K562 (cell line): ENCODE measurements around the gene KCNJ10. TPM values are rescaled to one million over a fixed set of nuclear protein-coding genes. Genes with fewer than 3 reads are reported as not detected.

Experiments used
- ATAC-seq: fragments of 200-7000 bp; cut with Tn5 transposase; 3 replicates; pipeline ENCODE4 v1.9.1; 2020; ENCODE audit warnings: moderate library complexity
- BruUV-seq: library from RNA; stranded (reverse); fragments of 400-500 nt; replicated peaks from 2 replicates; lab custom pipeline; 2021; lab: Mats Ljungman, UMichigan
- CTCF ChIA-PET: fragments of 300-600 bp; formaldehyde crosslinking; extraction: SDS; loops from one replicate; lab custom pipeline; 2021; ENCODE audit warnings: low intra/inter-chr PET ratio; lab: Yijun Ruan, JAX
- POLR2A ChIA-PET: fragments of 300-600, 350-650 bp; sonication (Branson Sonifier 250); formaldehyde crosslinking; extraction: SDS; loops from one replicate; lab custom pipeline; 2021; ENCODE audit warnings: antibody characterized with exemption, inconsistent platforms; lab: Yijun Ruan, JAX
- DNase-seq, 4 experiments: peaks; one replicate each; pipeline versions ENCODE4 v3.0.0 to v3.0.0-alpha.2; 2011 to 2018; ENCODE audit warnings: low spot score in 3 of 4, mixed read lengths in 3 of 4; ENCODE audit errors: extremely low read depth in 1 of 4
- FAIRE-seq: peaks from 2 replicates; lab custom pipeline; 2011; peaks lifted over from hg19 to GRCh38; lab: Jason Lieb, UNC
- H2AFZ ChIP-seq: 2 replicates; pipeline ENCODE4 v1.6.0; 2011; ENCODE audit warnings: low read depth, low read length, control low read depth, inconsistent platforms
- H3K27ac ChIP-seq: fragments of 200-600 bp; 3 replicates; pipeline ENCODE4 v1.8.0; 2011; ENCODE audit warnings: low read depth, mild to moderate bottlenecking, control low read depth, inconsistent platforms, low read length, moderate library complexity, mixed read lengths; ENCODE audit errors: extremely low read depth
- H3K27me3 ChIP-seq, 2 experiments: fragments of 300-600 bp in 1 of 2; 2 replicates in 1 of 2; 3 replicates in 1 of 2; pipeline versions ENCODE4 v1.6.0 to v1.8.0; 2011; ENCODE audit warnings: inconsistent platforms in 2 of 2, low read length in 2 of 2, mild to moderate bottlenecking in 1 of 2, mixed read lengths in 1 of 2, moderate library complexity in 1 of 2; ENCODE audit not compliant: control insufficient read depth in 2 of 2, insufficient read depth in 2 of 2
- H3K36me3 ChIP-seq: fragments of 300-600 bp; 3 replicates; pipeline ENCODE4 v1.8.0; 2011; ENCODE audit warnings: mild to moderate bottlenecking, low read length, inconsistent platforms; ENCODE audit not compliant: control insufficient read depth, insufficient read depth
- H3K4me1 ChIP-seq, 2 experiments: fragments of 200-600 bp in 1 of 2; replicated peaks in 1 of 2; 2 replicates in 1 of 2; 3 replicates in 1 of 2; pipeline versions ENCODE4 v1.5.1 to v1.8.0; 2011; ENCODE audit warnings: inconsistent platforms in 2 of 2, low read length in 2 of 2, mild to moderate bottlenecking in 1 of 2, mixed read lengths in 1 of 2, moderate library complexity in 1 of 2; ENCODE audit not compliant: control insufficient read depth in 2 of 2, insufficient read depth in 2 of 2
- H3K4me2 ChIP-seq: 2 replicates; pipeline ENCODE4 v1.6.1; 2011; ENCODE audit warnings: low read length, control low read depth, inconsistent platforms, mixed read lengths; ENCODE audit not compliant: insufficient read depth
- H3K4me3 ChIP-seq: fragments of 200-600 bp; sonication (generic), shearing (Covaris generic); 2 replicates; pipeline ENCODE4 v1.5.1; 2016; ENCODE audit warnings: control low read depth, inconsistent platforms
- H3K79me2 ChIP-seq: fragments of 200-600 bp; 3 replicates; pipeline ENCODE4 v1.8.0; 2011; ENCODE audit warnings: low read length, inconsistent platforms; ENCODE audit not compliant: control insufficient read depth, insufficient read depth
- H3K9ac ChIP-seq, 2 experiments: 2 replicates each; pipeline versions ENCODE4 v1.6.0 to v1.6.1; 2011; ENCODE audit warnings: low read depth in 2 of 2, low read length in 2 of 2, control low read depth in 1 of 2, inconsistent platforms in 1 of 2, mild to moderate bottlenecking in 1 of 2, mixed read lengths in 1 of 2; ENCODE audit not compliant: insufficient read depth in 1 of 2
- H3K9me1 ChIP-seq: one replicate; pipeline ENCODE4 v1.6.0; 2011; ENCODE audit warnings: inconsistent platforms, mild to moderate bottlenecking, low read length, moderate library complexity; ENCODE audit not compliant: control insufficient read depth, insufficient read depth
- H3K9me3 ChIP-seq: replicated peaks from 2 replicates; pipeline ENCODE4 v1.5.1; 2011; ENCODE audit warnings: low read depth, low read length, inconsistent platforms; ENCODE audit not compliant: control insufficient read depth, insufficient read depth
- H4K20me1 ChIP-seq: replicated peaks from 2 replicates; pipeline ENCODE4 v1.6.1; 2011; ENCODE audit warnings: low read length, inconsistent platforms, mixed read lengths; ENCODE audit not compliant: control insufficient read depth, insufficient read depth
- ERF ChIP-seq: fragments of 450-650 bp; formaldehyde crosslinking; IDR thresholded peaks from 2 replicates; pipeline ENCODE4 v1.4.0; 2020; ENCODE audit warnings: mild to moderate bottlenecking, mixed read lengths
- MEIS2 ChIP-seq: fragments of 450-650 bp; IDR thresholded peaks from 2 replicates; pipeline ENCODE4 v1.6.1; 2014; ENCODE audit warnings: mild to moderate bottlenecking; ENCODE audit not compliant: partially characterized antibody
- PBX2 ChIP-seq, 2 experiments: IDR thresholded peaks in 1 of 2; conservative IDR thresholded peaks in 1 of 2; 2 replicates each; pipeline ENCODE4 v1.6.1; 2016; ENCODE audit warnings: low read depth in 2 of 2, mild to moderate bottlenecking in 1 of 2, missing compliant biosample characterization in 1 of 2, missing genetic modification characterization in 1 of 2, moderate library complexity in 1 of 2
- WGBS: fragments of 100-300 bp; shearing (Covaris generic); methylation state at CpG from one replicate; pipeline ENCODE4 v1.1.6; 2016; ENCODE audit warnings: low coverage, mixed read lengths; ENCODE audit not compliant: insufficient coverage; ENCODE audit errors: missing lambda C conversion rate; 5-methylcytosine and 5-hydroxymethylcytosine counted together
- in situ Hi-C: fragments of 300-500 bp; cut with MboI; formaldehyde crosslinking; loops from 4 replicates; pipeline ENCODE4 v1.15.0; 2018; ENCODE audit warnings: inconsistent platforms, mixed read lengths
- intact Hi-C: fragments of 100-400 bp; cut with micrococcal nuclease; formaldehyde crosslinking; loops from 2 replicates; pipeline ENCODE4 v1.14.2; 2022
- polyA plus RNA-seq, 8 experiments: library from polyadenylated mRNA; depleted of rRNA in 4 of 8; stranded (reverse) in 5 of 8; unstranded in 3 of 8; fragments of >200 nt; fragmentation: Nextera tagmentation in 2 of 8; fragmentation: Illumina TruSeq in 1 of 8; extraction: Ambion mirVana in 2 of 8; extraction: Trizol in 1 of 8; gene quantifications; 2 replicates each; pipeline versions ENCODE4 v1.2.1 to v1.2.3, GENCODE V29; 2011 to 2014; ENCODE audit warnings: inconsistent platforms in 1 of 8, missing spikeins in 1 of 8
- total RNA-seq, 7 experiments: library from RNA; depleted of rRNA in 6 of 7; stranded (reverse); fragments of >200 nt in 6 of 7; fragmentation: Illumina TruSeq in 2 of 7; extraction: Trizol in 2 of 7; gene quantifications; 2 replicates each; pipeline versions ENCODE4 v1.2.1 to v1.2.3, GENCODE V29; 2011 to 2021; ENCODE audit warnings: low replicate concordance in 1 of 7

The KCNJ10 gene
- total and polyA plus RNA-seq, 9 of the 15 experiments (the other 6 are each of a cell fraction or from before 2014, with no cell fraction given): 0.06 to 0.11 TPM; not detected in 7

GRCh38 chr1:160056648-160057169 lies 13.3 kb downstream of the KCNJ10 start:
- FAIRE-seq: no peak
- no peak for DNase-seq
- H4K20me1 ChIP-seq: peaks cover 3% of the 10 kb centered on the region; the same call in 1 of the 2 replicates
- ATAC-seq: no peak
- TF ChIP-seq MEIS2 (peak; percentile 44), ERF (CRISPR knock-in tag) (no peak), PBX2 (CRISPR knock-in tag; IDR thresholded peaks at IDR 0.05; ENCODE audit: low read depth) (no peak), PBX2 (tag; conservative IDR thresholded peaks at IDR 0.05; ENCODE audit: low read depth) (peak; percentile 66)
- in situ Hi-C loops (no loop called here), intact Hi-C loops (no loop called here)
- H3K9me3 ChIP-seq: no peaks in the 10 kb centered on the region
- H2AFZ ChIP-seq: no peak overlapping the region
- no peak overlapping the region for H3K27ac ChIP-seq
- peaks cover 25 to 57% of the 10 kb centered on the region in 2 experiments for H3K27me3 ChIP-seq
- H3K4me1 ChIP-seq: no peaks in the 10 kb centered on the region; a peak in 1 of 5 replicates
- H3K9ac ChIP-seq: no peak overlapping the region
- ChIA-PET CTCF (no interaction called here), POLR2A (interaction anchor here (0.6 to 0.7 kb wide), 2 partner anchors 45 to 67 kb away, joined by 3 to 4 read pairs; no protein-coding TSS in a partner anchor)
- no peaks in the 10 kb centered on the region for H3K79me2 ChIP-seq
- no peaks in the 10 kb centered on the region for H3K36me3 ChIP-seq
- WGBS: 0% methylated on average over 1 of the region's 1 CpG
- H3K9me1 ChIP-seq: peaks cover 2% of the 10 kb centered on the region
- BruUV-seq: no TSS peak
- no peak overlapping the region for H3K4me2 ChIP-seq
- no peak overlapping the region for H3K4me3 ChIP-seq
